Heart left ventricle (tissue), 16 donors: ENCODE results near the gene HSPA1B. TPM values are rescaled to one million over a fixed set of nuclear protein-coding genes. Genes with fewer than 3 reads are reported as not detected.

Experiments
- ATAC-seq, 4 donors: fragments of 200-7000 bp; cut with Tn5 transposase; one replicate each; pipeline ENCODE4 v1.9.1; 2020 to 2022; ENCODE audit warnings: moderate library complexity in 4 of 4, mild to moderate bottlenecking in 3 of 4, moderate number of reproducible peaks in 1 of 4
- DNase-seq, 5 donors: peaks; one replicate each; pipeline ENCODE4 v3.0.0-alpha.2; 2020
- H3K27ac ChIP-seq, 12 donors: fragments of 200-600 bp; sonication (generic) in 4 of 12; one replicate each; pipeline versions ENCODE4 v1.5.0 to v1.8.0; 2016 to 2022; ENCODE audit warnings: mild to moderate bottlenecking in 2 of 12
- H3K27me3 ChIP-seq, 9 donors: fragments of 200-600 bp; sonication (generic) in 2 of 9; one replicate each; pipeline versions ENCODE4 v1.5.1 to v1.8.0; 2016 to 2022; ENCODE audit warnings: mild to moderate bottlenecking in 3 of 9
- H3K36me3 ChIP-seq, 9 donors: fragments of 200-600 bp; sonication (generic) in 2 of 9; one replicate each; pipeline versions ENCODE4 v1.5.0 to v1.8.0; 2018 to 2022; ENCODE audit warnings: mild to moderate bottlenecking in 2 of 9
- H3K4me1 ChIP-seq, 12 donors: fragments of 200-600 bp; sonication (generic) in 4 of 12; one replicate each; pipeline versions ENCODE4 v1.5.0 to v1.8.0; 2016 to 2022; ENCODE audit warnings: mild to moderate bottlenecking in 3 of 12
- H3K4me3 ChIP-seq, 12 donors: fragments of 200-600 bp; sonication (generic) in 4 of 12; one replicate each; pipeline versions ENCODE4 v1.5.0 to v1.8.0; 2017 to 2022; ENCODE audit warnings: mild to moderate bottlenecking in 9 of 12, moderate library complexity in 4 of 12
- H3K9me3 ChIP-seq, 12 donors: fragments of 200-600 bp; sonication (generic) in 4 of 12; one replicate each; pipeline versions ENCODE4 v1.5.0 to v1.8.0; 2016 to 2022; ENCODE audit warnings: mild to moderate bottlenecking in 1 of 12
- POLR2A ChIP-seq, 2 donors: fragments of 450-650 bp; IDR thresholded peaks; one replicate each; pipeline ENCODE4 v1.6.1; 2017; ENCODE audit warnings: antibody characterized with exemption in 2 of 2, mild to moderate bottlenecking in 2 of 2, moderate library complexity in 2 of 2
- WGBS, 4 donors: extraction: QIAGEN DNeasy Blood & Tissue Kit in 2 of 4; methylation state at CpG; one replicate each; pipeline versions ENCODE4 v1.1.5 to v1.1.7; 2013 to 2018; 5-methylcytosine and 5-hydroxymethylcytosine counted together
- intact Hi-C, 10 donors: fragments of 100-400 bp; cut with DNase I; formaldehyde crosslinking; loops; one replicate each; pipeline versions ENCODE4 v1.11.1 to v1.14.2; 2022
- polyA plus RNA-seq, 2 donors: library from polyadenylated mRNA; stranded (reverse); fragments of 200-250 nt; gene quantifications; one replicate each; pipeline ENCODE4 v1.2.3, GENCODE V29; 2013
- total RNA-seq, 9 donors: library from RNA; depleted of rRNA in 2 of 9; stranded (reverse); fragments of >200 nt in 2 of 9; fragmentation: NEBNext Ultra II Directional in 3 of 9; extraction: Animal tissue kit (Norgen Biotek cat#: 25700) in 3 of 9; gene quantifications; one replicate each; pipeline versions ENCODE4 v1.1.0 to v1.2.4, GENCODE V29; 2016 to 2023
- TF ChIP-seq, protein P1 (sequence below), 12 donors: fragments of 200-600 bp; sonication (generic) in 4 of 12; IDR thresholded peaks; one replicate each; pipeline versions ENCODE4 v1.5.0 to v1.8.0; 2018 to 2022; ENCODE audit warnings: antibody characterized with exemption in 12 of 12, mild to moderate bottlenecking in 5 of 12
- donor health status: ischemic (EF 13 %, LVEDD 7.1; RV severe dilation, severe dysfunction).
- donor health status: healthy with polysubstance abuse.
- donor health status: DM: no; HTN: yes; CAD: no.
- donor health status: DM: no; HTN: no; CAD: no.
- donor health status: ischemic (EF 25% LVEDD 6.9; RV normal size, moderate dysfunction).
- donor health status: ischemic (EF 25% LVEDD 5.7; RV mildly dilated, moderate dysfunction).
- donor health status: healthy.
- donor health status: DM: yes; HTN: yes; CAD: no.
- donor health status: ischemic (EF 35%, LVEDD 5.7; RV mildly dilated, moderate dysfunction).
- donor health status: nonischemic (EF 11% LVEDD 7.7; RV severe dilation, severe dysfunction).
- donor health status: DM: yes; HTN: yes; CAD: no.
- donor health status: PGD.
- donor health status: ischemic (EF 29% LVEDD 5.4; RV normal size, mild dysfunction).
- donor health status: nonischemic (EF 23%, LVEDD 6.1; RV moderate dilation, normal function).

The HSPA1B gene
- total and polyA plus RNA-seq, 11 donors, result 35.2 to 306 (median 146) TPM

DNA sequence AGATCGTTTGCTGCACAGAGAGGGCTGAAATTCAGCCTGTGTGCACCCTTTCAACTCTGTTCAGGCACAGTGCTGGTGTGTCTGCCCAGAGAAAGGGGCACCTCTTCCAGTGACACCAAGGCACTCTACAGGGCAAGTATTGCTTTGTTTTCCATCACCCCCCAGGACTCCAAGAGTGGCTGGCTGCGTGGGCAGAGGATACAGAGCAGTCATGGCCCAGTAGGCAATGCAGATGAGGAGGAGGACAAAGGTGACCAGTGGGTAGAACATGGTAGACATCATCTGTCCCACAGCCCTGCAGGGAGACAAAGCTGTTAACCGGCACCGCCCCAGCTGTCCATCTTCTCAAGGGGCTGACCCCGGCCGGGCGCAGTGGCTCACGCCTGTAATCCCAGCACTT is 41.8 kb downstream of the HSPA1B start:
- Histone ChIP-seq H3K9me3 (no peaks in the 10 kb centered on the region), H3K27me3 (no peaks in the 10 kb centered on the region), H3K4me1 (peaks cover 0 to 2% (median 0%) of the 10 kb centered on the region in 12 donors), H3K27ac (no peak overlapping the region), H3K4me3 (no peak overlapping the region), H3K36me3 (no peaks in the 10 kb centered on the region)
- ATAC-seq (no peak), DNase-seq (no peak)
- WGBS, 4 donors, result 63 to 82% (median 72%) methylated on average over 7 to 8 of the region's 8 CpGs
- intact Hi-C loops, result loop anchor here in 1 of 10 donors (10.0 kb wide), 1 partner anchor 185 kb away; the partner anchor contains the start of gene LY6G5C
- no peak for TF ChIP-seq POLR2A (IDR thresholded peaks at IDR 0.05)
- TF ChIP-seq, protein P1, sequence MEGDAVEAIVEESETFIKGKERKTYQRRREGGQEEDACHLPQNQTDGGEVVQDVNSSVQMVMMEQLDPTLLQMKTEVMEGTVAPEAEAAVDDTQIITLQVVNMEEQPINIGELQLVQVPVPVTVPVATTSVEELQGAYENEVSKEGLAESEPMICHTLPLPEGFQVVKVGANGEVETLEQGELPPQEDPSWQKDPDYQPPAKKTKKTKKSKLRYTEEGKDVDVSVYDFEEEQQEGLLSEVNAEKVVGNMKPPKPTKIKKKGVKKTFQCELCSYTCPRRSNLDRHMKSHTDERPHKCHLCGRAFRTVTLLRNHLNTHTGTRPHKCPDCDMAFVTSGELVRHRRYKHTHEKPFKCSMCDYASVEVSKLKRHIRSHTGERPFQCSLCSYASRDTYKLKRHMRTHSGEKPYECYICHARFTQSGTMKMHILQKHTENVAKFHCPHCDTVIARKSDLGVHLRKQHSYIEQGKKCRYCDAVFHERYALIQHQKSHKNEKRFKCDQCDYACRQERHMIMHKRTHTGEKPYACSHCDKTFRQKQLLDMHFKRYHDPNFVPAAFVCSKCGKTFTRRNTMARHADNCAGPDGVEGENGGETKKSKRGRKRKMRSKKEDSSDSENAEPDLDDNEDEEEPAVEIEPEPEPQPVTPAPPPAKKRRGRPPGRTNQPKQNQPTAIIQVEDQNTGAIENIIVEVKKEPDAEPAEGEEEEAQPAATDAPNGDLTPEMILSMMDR (IDR thresholded peaks at IDR 0.05), result no peak

DNA sequence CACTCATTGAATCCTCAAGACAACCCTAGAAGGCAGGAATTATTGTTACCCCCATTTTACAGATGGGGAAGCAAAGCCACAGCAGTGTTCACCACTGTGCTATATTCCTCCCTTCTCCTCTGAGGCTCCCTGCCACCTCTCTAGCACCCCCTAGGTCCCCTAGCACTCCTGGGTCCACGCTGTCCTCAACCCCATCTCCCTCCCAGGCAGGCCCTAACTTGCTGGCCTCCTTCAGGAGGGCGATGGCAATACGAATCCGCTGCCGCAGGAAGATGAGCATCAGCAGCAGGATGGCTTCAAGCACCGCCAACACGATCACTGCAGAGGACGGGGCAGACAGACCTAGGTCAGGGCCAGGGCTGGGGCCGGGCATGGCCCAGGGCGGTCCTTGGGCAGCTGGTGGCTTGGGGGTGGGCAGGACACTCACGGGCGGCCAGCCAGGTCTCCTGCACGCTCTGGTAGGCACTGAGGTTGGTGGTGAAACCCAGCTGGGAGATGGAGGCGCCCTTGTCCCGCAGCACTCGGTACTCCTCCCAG is 42.9 kb downstream of the HSPA1B start:
- no peak overlapping the region for H3K27ac ChIP-seq
- 71 to 90% (median 78%) methylated on average over 8 to 16 of the region's 16 CpGs for WGBS, 4 donors
- H3K27me3 ChIP-seq, result no peaks in the 10 kb centered on the region
- TF ChIP-seq POLR2A (IDR thresholded peaks at IDR 0.05), result no peak
- TF ChIP-seq, protein P1 (IDR thresholded peaks at IDR 0.05), result no peak
- no peaks in the 10 kb centered on the region for H3K36me3 ChIP-seq
- no peaks in the 10 kb centered on the region for H3K4me1 ChIP-seq
- H3K9me3 ChIP-seq, result no peaks in the 10 kb centered on the region
- H3K4me3 ChIP-seq, result no peak overlapping the region
- DNase-seq (no peak), ATAC-seq (peak in 1 of 4 donors; percentile 23)
- intact Hi-C loops, result no loop called here

DNA sequence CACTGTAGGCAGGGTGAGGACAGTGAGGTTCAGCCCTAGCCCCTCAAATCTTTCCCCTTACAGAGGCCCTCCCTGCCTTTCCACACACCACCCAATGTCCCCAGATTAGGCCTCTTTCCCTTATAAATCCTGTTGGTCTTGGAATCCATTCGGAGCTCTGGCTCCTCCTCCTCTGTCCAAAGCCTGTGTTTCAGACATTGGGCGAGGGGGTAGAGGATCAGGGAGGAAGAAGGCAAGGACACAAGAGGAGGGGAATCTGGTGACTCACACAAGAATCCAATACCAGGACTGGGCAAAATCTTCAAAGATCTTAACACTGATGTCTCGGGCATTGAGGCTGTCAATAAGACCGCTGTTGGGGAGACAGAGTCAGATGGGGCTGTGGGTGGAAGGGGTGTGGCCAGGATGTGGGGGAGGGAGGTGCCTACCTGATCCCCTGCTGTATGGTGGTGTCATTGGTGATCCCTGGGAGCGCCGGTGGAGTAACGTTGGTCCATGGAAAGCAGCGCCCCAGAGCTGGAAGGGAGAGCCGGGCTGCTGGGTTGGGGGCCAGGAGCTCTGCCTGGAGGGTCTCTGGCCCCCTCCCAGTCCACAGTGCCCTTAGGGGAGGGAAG is 43.6 kb downstream of the HSPA1B start:
- intact Hi-C loops, result no loop called here
- Histone ChIP-seq H3K27ac (no peak overlapping the region), H3K27me3 (no peaks in the 10 kb centered on the region), H3K4me3 (no peak overlapping the region), H3K9me3 (no peaks in the 10 kb centered on the region), H3K4me1 (no peaks in the 10 kb centered on the region), H3K36me3 (no peaks in the 10 kb centered on the region)
- DNase-seq (no peak), ATAC-seq (no peak)
- WGBS, 4 donors, result 47 to 58% (median 50%) methylated on average over 8 to 9 of the region's 9 CpGs
- TF ChIP-seq, protein P1 (IDR thresholded peaks at IDR 0.05), result no peak
- TF ChIP-seq POLR2A (IDR thresholded peaks at IDR 0.05), result no peak

DNA sequence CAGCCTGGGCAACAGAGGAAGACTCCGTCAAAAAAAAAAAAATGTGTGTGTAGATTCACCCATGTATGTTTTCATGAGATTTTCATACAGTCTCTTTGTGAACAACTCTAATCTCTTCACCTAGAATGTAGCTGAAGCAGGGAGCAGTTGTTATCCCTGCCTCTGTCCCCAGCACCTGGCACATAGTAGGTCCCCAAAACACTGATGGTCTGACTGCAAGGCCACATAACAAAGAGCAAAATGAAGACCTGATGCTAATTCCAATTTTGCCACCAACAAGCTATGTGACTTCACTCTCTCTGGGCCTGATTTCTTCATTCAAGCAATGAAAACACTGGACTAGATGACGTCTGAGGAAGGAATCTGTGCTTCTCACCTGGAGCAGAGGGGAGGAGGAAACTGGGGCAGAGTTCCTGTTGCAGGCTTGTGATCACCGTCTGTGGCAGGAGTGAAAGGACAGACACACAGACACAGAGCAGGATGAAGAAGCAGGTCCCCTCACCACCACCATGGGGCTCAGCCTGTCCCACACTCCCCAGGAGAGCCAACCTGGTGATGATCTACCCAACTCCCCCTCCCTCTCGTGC is 46.6 kb downstream of the HSPA1B start:
- no peak for TF ChIP-seq POLR2A (IDR thresholded peaks at IDR 0.05)
- TF ChIP-seq, protein P1 (IDR thresholded peaks at IDR 0.05), result no peak
- Histone ChIP-seq H3K27me3 (no peaks in the 10 kb centered on the region), H3K4me3 (no peak overlapping the region), H3K4me1 (no peaks in the 10 kb centered on the region), H3K9me3 (no peaks in the 10 kb centered on the region), H3K27ac (no peak overlapping the region), H3K36me3 (peaks cover 0 to under 1% (median 0%) of the 10 kb centered on the region in 9 donors)
- no peak for ATAC-seq
- no peak for DNase-seq
- WGBS, 4 donors, result 46 to 79% (median 57%) methylated on average over 1 to 4 of the region's 4 CpGs
- intact Hi-C loops, result no loop called here
